AG08396 (cell line): Measurements from ENCODE around the gene CSF1R.
"Not testable (repeated sequence)": the region's sequence is repeated elsewhere in the genome, so short reads cannot be mapped to it uniquely, and the experiment has no call there.

Experiments used
- DNase-seq: peaks from one replicate; pipeline ENCODE4 v3.0.0; 2012; ENCODE audit warnings: low spot score, mixed read lengths

CSF1R gene

DNA sequence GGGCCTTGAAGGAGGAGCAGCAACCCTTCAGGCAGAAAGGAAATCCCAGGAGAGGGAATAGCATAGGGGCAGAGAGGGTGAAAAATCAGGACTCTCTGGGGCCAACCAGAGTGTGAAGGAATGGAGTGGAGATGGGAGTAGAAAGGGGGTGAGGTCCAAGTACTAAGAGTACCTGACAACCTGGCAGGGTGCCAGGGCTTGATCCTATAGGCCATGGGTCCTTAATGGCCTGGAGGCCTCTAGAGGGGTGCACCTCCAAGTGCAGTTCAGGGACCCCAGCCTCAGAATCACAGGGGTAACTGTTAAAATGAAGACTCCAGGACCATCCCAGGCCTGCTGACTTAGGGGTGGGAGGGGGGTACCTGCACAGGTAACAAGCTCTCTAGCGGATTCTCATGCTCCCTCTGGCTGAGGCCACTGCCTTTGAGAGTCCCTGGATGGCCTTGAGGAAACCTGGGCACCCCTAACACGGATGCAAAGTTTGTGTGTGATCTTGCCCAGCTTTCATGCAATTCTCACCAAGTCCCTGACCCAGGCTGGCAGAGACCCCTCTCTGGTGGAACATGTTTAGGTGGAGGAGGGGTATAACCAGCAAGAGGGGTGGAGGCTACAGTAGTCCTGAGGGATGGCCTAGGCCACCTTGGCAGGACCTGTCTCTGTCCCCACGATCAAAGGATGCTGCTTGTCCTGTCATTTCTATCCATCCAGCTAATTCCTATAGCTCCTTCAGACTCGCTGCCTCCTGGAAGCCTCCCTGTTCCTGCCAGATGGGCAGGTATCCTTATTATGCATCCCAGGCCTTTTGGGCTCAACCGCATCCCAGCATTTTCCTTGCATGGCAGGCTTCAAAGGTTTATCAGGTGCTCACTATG is 17.6 kb upstream of the CSF1R start:
- no peak for DNase-seq

- DNase-seq = no peak
Measured at GRCh38 chr5:150101023-150101422, 14.7 kb upstream of the CSF1R start.

DNA sequence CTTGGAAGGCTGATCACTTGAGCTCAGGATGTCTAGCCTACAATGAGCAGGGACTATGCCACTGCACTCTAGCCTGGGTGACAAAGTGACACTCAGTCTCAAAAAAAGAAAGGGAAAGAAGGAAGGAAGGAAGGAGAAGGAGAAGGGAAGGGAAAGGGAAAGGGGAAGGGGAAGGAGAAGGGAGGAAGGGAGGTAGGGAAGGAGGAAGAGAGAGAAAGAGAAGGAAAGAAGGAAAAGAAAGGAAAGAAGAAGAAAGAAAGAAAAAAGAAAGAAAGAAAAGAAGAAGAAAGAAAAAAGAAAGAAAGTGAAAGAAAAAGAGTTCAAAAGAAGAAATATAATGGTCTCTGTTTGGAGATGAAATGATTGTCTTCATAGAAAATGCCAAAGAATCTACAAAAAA is 10.8 kb upstream of the CSF1R start:
- DNase-seq = no peak

DNA sequence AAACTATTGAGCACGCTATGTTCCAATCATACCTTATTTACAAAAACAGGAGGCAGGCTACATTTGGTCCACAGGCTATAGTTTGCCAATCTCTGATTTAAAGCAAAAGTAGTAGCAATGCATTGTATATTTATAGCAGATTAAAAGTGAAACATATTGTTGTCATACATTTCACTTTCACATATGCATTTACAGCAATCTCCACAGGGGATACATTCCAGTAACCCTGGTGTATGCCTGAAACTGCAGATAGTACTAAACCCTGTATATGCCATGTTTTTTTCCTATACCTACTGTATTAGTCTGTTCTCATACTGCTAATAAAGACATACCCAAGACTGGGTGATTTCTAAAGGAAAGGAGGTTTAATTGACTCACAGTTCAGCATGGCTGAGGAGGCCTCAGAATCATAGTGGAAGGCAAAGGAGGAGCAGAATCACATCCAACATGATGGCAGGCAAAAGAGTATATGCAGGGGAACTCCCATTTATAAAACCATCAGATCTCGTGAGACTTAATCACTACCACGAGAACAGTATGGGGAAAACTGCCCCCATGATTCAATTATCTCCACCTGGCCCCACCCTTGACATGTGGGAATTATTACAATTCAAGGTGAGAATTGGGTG is 5.9 kb upstream of the CSF1R start:
- DNase-seq = no peak

- DNase-seq = no peak
Measured at GRCh38 chr5:150085191-150085912, 1.0 kb downstream of the CSF1R start.

GRCh38 chr5:150084754-150085153 is 1.6 kb downstream of the CSF1R start:
- not testable (repeated sequence) for DNase-seq

DNA sequence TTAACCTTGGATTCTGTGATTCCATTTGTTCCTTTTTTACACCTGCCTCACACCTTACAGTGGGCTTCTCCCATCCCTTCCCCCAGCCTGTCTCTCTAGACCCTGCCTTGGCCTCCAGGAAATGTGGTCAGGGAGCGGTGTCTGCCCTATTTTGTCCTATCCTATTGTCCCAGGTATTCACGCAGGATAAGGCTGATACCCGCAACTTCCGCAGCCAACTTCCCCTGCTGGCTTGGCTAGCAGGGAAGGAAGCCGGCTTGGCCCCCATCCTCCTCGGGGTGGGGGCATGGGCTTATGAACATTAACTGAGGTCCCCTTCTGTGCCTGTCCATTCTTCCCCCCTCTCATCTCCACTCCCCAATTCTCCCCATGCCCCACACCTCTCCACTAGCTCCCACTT is 3.5 kb downstream of the CSF1R start:
- peak; percentile 1 for DNase-seq

- DNase-seq = peak; percentile 2
Measured at GRCh38 chr5:150082374-150082773, 4.0 kb downstream of the CSF1R start.

- peak; percentile 22 for DNase-seq
Measured at GRCh38 chr5:150081541-150082283, 4.6 kb downstream of the CSF1R start.

DNA sequence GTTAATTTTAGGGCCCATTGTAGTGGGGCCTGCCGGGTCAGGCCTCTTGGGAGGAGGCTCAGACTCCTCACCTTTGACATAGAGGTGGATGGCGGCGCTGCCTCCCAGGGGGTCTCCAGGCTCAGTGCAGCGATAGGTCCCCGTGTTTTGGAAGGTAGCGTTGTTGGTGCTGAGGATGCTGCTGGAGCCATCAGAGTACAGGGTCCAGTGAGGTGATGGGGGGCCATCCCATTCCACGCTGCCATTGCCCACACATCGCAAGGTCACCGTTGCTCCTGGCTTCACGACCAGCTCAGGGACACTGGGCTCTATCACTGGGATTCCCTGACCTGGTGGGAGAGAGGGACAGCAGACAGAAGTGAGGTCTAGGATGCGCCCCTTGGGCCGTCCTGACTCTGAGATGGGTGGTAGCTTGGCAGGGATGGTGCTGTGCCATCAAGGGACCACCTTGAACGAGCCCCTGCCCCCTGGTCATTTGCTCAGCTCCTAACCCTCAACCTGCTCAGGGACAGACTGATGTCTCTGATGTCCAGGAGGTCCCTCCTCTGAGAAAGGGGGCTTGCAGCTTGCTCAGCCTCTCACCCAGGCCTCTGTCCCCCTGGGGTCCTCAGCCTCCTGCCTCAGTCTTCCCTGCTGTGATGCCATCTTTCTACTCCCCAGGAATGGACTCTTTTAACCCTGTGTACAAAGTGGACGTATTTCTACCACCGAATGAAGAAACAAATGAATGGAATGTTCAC is 5.5 kb downstream of the CSF1R start:
- peak; percentile 2 for DNase-seq

GRCh38 chr5:150079909-150080461 is 6.4 kb downstream of the CSF1R start:
- DNase-seq = no peak

DNA sequence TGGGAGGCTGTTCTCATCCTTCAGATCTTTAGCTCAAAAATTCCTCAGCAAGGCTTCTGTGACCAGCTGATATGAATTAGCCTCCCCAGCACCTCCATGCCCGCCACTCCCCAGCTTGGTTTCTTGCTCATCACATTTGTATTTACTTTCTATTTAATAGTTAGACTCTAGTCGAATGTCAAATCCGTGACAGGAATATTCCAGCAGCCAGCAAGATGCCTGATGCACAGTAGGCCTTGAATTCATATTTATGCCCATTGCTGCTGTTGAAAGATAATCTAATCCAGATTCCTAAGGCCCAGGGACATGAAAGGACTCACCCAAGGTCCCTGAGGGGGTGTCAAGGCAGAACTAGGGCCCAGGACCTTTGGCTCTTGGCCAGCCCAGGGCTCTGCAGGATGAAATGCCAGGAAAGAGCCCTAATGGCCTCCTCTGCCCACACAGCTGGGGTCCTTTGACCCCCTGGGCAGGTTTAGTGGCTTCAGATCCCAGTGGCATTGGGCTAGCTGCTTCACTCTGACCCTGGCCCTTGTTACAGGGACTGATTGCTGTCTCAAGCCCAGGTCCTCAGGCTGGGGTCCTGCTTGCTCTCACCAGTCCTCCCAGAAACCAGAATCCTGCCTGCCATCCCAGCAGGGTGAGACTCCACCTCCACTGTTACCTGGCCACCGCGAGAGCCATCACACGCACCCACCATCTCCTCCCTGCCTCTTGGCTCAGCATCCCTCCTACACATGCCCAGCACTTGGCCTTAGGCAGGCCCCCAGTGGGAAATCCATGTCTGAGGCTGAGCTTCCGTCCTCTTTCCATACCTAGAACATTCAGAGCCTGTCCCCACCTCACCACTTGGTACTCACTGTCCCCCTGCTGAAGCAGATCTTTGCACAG is 7.3 kb downstream of the CSF1R start:
- DNase-seq = no peak

DNA sequence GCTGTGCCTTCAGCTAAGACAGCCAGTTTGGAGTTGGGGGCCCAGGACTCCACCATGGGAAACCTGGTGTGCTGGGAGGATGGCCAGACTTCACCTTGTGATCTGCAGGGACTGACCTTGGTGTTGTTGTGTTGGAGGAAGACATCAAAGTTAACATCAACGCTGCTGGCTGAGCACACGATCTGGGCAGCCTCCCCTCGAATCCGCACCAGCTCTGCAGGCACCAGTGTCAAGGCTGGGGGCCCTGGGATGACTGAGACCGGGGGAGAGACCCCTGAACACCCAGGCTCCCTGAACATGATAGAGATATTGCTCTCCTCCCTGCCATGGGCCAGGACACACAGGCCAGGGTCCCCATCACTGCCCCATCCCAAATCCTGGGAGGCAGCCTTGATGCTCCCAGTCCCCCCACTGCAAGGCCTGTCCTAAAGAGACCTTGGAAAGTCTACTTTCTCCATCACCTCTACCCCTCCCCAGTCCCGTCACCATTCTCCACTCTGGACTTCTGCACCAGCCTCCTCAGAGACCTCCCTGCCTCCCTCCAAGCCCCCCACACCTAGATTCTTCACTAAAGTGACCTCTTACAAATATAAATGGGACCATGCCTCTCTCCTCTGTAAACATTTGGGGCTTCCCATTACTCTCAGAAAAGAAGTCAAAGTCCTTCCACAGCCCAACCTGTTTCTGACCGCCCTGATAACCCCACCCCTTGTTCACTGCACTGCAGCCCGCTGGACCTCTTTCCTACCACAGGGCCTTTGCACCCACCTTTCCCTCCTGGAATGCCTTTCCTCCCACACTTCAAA is 8.2 kb downstream of the CSF1R start:
- DNase-seq = no peak

DNA sequence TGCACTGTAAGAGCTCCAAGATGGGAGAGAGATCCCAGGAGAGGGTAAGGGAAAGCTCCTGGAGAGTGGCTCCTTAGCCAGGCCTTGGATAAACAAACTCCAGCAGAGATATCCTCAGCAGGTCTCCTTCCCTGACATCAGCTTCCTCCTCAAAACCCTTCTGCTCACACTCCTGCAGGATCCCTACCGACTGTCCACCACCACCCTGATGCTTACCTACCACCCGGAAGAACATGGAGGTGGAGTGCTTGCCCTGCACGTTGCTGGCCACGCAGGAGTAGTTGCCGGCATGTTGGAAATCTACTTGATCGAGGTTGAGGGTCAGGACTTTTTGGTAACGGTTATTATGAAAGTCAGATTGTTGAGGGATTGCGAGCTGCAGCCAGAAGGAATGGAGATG is 9.3 kb downstream of the CSF1R start:
- no peak for DNase-seq

DNA sequence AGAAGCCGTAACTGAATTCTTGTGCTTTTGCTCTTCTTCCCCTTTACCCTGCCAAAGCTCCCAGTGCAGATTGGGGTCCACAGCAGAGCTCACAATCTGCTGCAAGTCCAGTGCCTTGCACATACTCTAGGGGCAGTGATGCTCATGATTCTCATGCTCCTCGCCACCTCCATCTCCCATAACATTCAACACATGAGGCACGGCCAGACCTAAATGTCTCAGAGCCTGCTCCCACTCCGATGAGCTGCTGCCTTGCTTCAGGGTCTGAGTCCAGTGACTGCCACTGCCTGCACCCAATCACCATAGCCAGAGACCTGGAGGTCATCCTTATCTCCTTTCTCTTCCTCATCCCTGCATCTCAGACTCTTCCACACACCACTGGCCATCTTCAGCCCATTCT is 10.5 kb downstream of the CSF1R start:
- DNase-seq = no peak

- DNase-seq = no peak
Measured at GRCh38 chr5:150075233-150075632, 11.1 kb downstream of the CSF1R start.

DNA sequence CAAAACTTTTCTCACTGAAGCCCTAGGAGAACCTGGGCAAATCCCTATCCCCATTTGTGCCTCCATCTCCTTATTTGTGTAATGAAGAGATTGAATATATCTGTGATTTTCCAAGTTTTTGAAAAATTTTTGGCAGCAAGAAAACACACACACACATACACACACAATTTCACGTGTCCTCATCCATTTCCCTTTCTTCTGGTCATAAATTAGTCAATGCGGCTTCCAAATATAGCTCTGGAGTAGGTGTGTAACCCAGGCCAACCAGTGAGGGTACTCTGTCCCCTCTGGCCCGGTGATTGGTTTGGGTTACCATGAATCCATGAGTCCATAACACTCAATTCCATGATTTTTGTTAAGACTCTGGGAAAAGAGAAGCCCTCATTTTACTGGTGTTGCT is 12.7 kb downstream of the CSF1R start:
- DNase-seq = no peak

GRCh38 chr5:150073086-150073625 is 13.2 kb downstream of the CSF1R start:
- no peak for DNase-seq

DNA sequence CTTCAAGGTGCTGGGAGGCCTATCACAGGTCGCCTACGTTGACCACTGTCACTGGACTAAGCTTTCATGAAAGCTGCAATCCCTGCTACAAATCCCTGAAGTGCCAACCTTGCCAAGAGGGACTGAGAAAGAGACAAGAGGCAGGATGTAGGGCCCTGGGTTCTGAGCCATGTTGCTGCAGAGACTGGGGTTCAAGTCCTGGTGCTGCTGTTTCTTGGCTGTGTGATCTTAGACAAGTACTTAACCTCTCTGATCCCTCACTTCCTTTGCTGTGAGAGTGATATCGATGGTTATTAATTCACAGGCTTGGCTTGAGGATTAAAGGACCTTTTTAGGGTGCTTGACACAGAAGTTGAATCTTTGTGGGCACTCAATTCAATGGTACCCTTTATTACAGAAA is 15.5 kb downstream of the CSF1R start:
- DNase-seq = no peak
